ENCODE results near the gene HELQ. TPM values are rescaled to one million over a fixed set of nuclear protein-coding genes. Genes with fewer than 3 reads are reported as not detected.

The HELQ gene
- total and polyA plus RNA-seq, 10 of the 15 experiments (the other 5 are each of a cell fraction or from before 2014, with no cell fraction given): 4.5 to 13.3 (median 10.6) TPM

- no peak overlapping the region for H3K4me3 ChIP-seq
- ChIA-PET SMC1A (ENCODE audit: uncharacterized antibody, unreplicated experiment) (interaction anchor here (0.8 kb wide), 1 partner anchor 865 kb away, joined by 3 read pairs; no protein-coding TSS in a partner anchor), CTCF (no interaction called here), RAD21 (ENCODE audit: unreplicated experiment) (no interaction called here), POLR2A (no interaction called here)
- H3K4me1 ChIP-seq (ENCODE audit: control insufficient read depth, insufficient read depth, low read length): no peaks in the 10 kb centered on the region
- no peak for DNase-seq (ENCODE audit: low read depth, low spot score)
- no peak for ATAC-seq
- no peaks in the 10 kb centered on the region for H3K36me3 ChIP-seq (ENCODE audit: control insufficient read depth in 2 of 2, insufficient read depth in 2 of 2, low read length in 1 of 2)
- no TSS peak for BruUV-seq (replicated peaks)
- in situ Hi-C loops (cut with MboI) (no loop called here), intact Hi-C loops (cut with micrococcal nuclease; ENCODE audit: unreplicated experiment) (loop anchor here (5.0 kb wide), 2 partner anchors 78 to 278 kb away; no protein-coding TSS in a partner anchor)
- H3K27me3 ChIP-seq (replicated peaks in 1 of 2; ENCODE audit: control insufficient read depth in 2 of 2, insufficient read depth in 2 of 2, low read length in 1 of 2): no peaks in the 10 kb centered on the region
- no peaks in the 10 kb centered on the region for H3K9me3 ChIP-seq (replicated peaks; ENCODE audit: control insufficient read depth, insufficient read depth, low read length)
- H3K4me2 ChIP-seq (ENCODE audit: control insufficient read depth, insufficient read depth): no peak overlapping the region
- WGBS (ENCODE audit: insufficient coverage, insufficient replicate concordance, low lambda C conversion rate, missing lambda C conversion rate): 71% methylated on average over 3 of the region's 3 CpGs
- no peak overlapping the region for H3K27ac ChIP-seq (ENCODE audit: control insufficient read depth, insufficient read depth)
- no peak overlapping the region for H2AFZ ChIP-seq (ENCODE audit: control insufficient read depth, low read depth, low read length)
- H3K79me2 ChIP-seq (ENCODE audit: control insufficient read depth, insufficient read depth, low read length): no peaks in the 10 kb centered on the region
- H4K20me1 ChIP-seq (ENCODE audit: control insufficient read depth, insufficient read depth): no peaks in the 10 kb centered on the region
- FAIRE-seq: no peak
- no peak overlapping the region for H3K9ac ChIP-seq (ENCODE audit: control insufficient read depth, insufficient read depth, low read length)
- TF ChIP-seq RCOR1 (conservative IDR thresholded peaks at IDR 0.05; ENCODE audit: low read depth, low read length) (no peak), POLR2AphosphoS2 (IDR thresholded peaks at IDR 0.05; ENCODE audit: low read depth, low read length) (no peak), ZBTB4 (CRISPR knock-in tag; IDR thresholded peaks at IDR 0.05) (no peak), CBFB (IDR thresholded peaks at IDR 0.05; ENCODE audit: low read depth) (no peak), JUNB (IDR thresholded peaks at IDR 0.05) (no peak), TBL1XR1 (IDR thresholded peaks at IDR 0.05; ENCODE audit: low read depth, low read length) (no peak), ZNF622 (IDR thresholded peaks at IDR 0.05) (no peak), MEF2B (IDR thresholded peaks at IDR 0.05; ENCODE audit: partially characterized antibody, poor library complexity, severe bottlenecking) (no peak), MEF2A (IDR thresholded peaks at IDR 0.05; ENCODE audit: insufficient read depth, low read depth, low read length) (no peak), ATF2 (IDR thresholded peaks at IDR 0.05; ENCODE audit: low read length) (no peak), SREBF1 (IDR thresholded peaks at IDR 0.05; ENCODE audit: low read length) (no peak), MXI1 (IDR thresholded peaks at IDR 0.05; ENCODE audit: low read depth, low read length) (no peak), ZNF274 (IDR thresholded peaks at IDR 0.05; ENCODE audit: insufficient read depth, insufficient read length) (no peak), PML (IDR thresholded peaks at IDR 0.05; ENCODE audit: low read length) (no peak), EP300 (IDR thresholded peaks at IDR 0.05; ENCODE audit: borderline replicate concordance in 1 of 2, control insufficient read depth in 1 of 2, low read depth in 2 of 2, low read length in 2 of 2) (no peak), CTCF (IDR thresholded peaks at IDR 0.05 in 2 of 3, conservative IDR thresholded peaks at IDR 0.05 in 1 of 3; ENCODE audit: control insufficient read depth in 2 of 3, extremely low read depth in 1 of 3, insufficient read depth in 1 of 3, low read depth in 3 of 3, low read length in 3 of 3) (no peak), RELB (IDR thresholded peaks at IDR 0.05; ENCODE audit: low read depth) (no peak)
Observed at GRCh38 chr4:83364312-83364711, 91.3 kb downstream of the HELQ start.
